Peyer's patch (tissue), 4 donors: ENCODE results near the gene TSGA10IP. TPM values are rescaled to one million over a fixed set of nuclear protein-coding genes. Genes with fewer than 3 reads are reported as not detected.

Experiments used
- DNase-seq, 3 donors: peaks; one replicate each; pipeline ENCODE4 v3.0.0-alpha.2; 2017 to 2019
- H3K27ac ChIP-seq, 4 donors: fragments of 200-600 bp; sonication (generic); one replicate each; pipeline ENCODE4 v1.5.1; 2016 to 2019
- H3K27me3 ChIP-seq, 2 donors: fragments of 200-600 bp; sonication (generic); one replicate each; pipeline ENCODE4 v1.5.1; 2019
- H3K36me3 ChIP-seq, 3 donors: fragments of 200-600 bp; sonication (generic); one replicate each; pipeline ENCODE4 v1.5.1; 2016 to 2019
- H3K4me1 ChIP-seq, 4 donors: fragments of 200-600 bp; sonication (generic); one replicate each; pipeline ENCODE4 v1.5.1; 2016 to 2019
- H3K4me3 ChIP-seq, 4 donors: fragments of 200-600 bp; sonication (generic); 1 replicate in 3 of 4; 2 replicates in 1 of 4; pipeline ENCODE4 v1.5.1; 2016 to 2019; ENCODE audit warnings: mild to moderate bottlenecking in 1 of 4
- H3K9me3 ChIP-seq, 4 donors: fragments of 200-600 bp; sonication (generic); one replicate each; pipeline ENCODE4 v1.5.1; 2016 to 2019; ENCODE audit warnings: mild to moderate bottlenecking in 1 of 4
- CTCF ChIP-seq, 6 experiments: fragments of 450-650 bp in 4 of 6; fragments of 200-600 bp in 2 of 6; sonication (generic) in 1 of 6; IDR thresholded peaks; one replicate each; pipeline ENCODE4 v1.5.1; 2017 to 2019; ENCODE audit warnings: antibody characterized with exemption in 6 of 6, mild to moderate bottlenecking in 3 of 6, moderate library complexity in 1 of 6
- POLR2A ChIP-seq, 2 donors: fragments of 450-650 bp; IDR thresholded peaks; one replicate each; pipeline ENCODE4 v1.5.1; 2017; ENCODE audit warnings: antibody characterized with exemption in 2 of 2, mild to moderate bottlenecking in 2 of 2, moderate library complexity in 2 of 2
- total RNA-seq, 4 donors: library from RNA; depleted of rRNA; stranded (reverse); fragments of >200 nt; gene quantifications; one replicate each; pipeline ENCODE4 v1.1.0, GENCODE V29; 2016

The TSGA10IP gene
- total RNA-seq, 4 donors from 2014 or later, result not detected

GRCh38 chr11:65988791-65989592 is 43.7 kb downstream of the TSGA10IP start:
- Histone ChIP-seq H3K27ac (no peak overlapping the region), H3K27me3 (no peaks in the 10 kb centered on the region), H3K9me3 (no peaks in the 10 kb centered on the region), H3K4me3 (no peak overlapping the region), H3K4me1 (no peaks in the 10 kb centered on the region), H3K36me3 (no peaks in the 10 kb centered on the region)
- TF ChIP-seq POLR2A (IDR thresholded peaks at IDR 0.05) (no peak), CTCF (IDR thresholded peaks at IDR 0.05) (peak; percentile 81 to 100 (median 98))
- DNase-seq, result peak; percentile 78 to 97 (median 93)

GRCh38 chr11:65992056-65992455 is 46.8 kb downstream of the TSGA10IP start:
- H3K4me1 ChIP-seq, result no peaks in the 10 kb centered on the region
- no peak overlapping the region for H3K4me3 ChIP-seq
- H3K9me3 ChIP-seq, result no peaks in the 10 kb centered on the region
- no peak overlapping the region for H3K27ac ChIP-seq
- TF ChIP-seq POLR2A (IDR thresholded peaks at IDR 0.05), result no peak
- no peak for TF ChIP-seq CTCF (IDR thresholded peaks at IDR 0.05)
- H3K27me3 ChIP-seq, result no peaks in the 10 kb centered on the region
- no peak for DNase-seq
- H3K36me3 ChIP-seq, result peaks cover 0 to 4% (median 0%) of the 10 kb centered on the region in 3 donors

GRCh38 chr11:65997286-65997685 is 52.0 kb downstream of the TSGA10IP start:
- TF ChIP-seq CTCF (IDR thresholded peaks at IDR 0.05) (no peak), POLR2A (IDR thresholded peaks at IDR 0.05) (no peak)
- Histone ChIP-seq H3K4me3 (no peak overlapping the region), H3K9me3 (no peaks in the 10 kb centered on the region), H3K27ac (no peak overlapping the region), H3K27me3 (no peaks in the 10 kb centered on the region), H3K4me1 (peaks cover 0 to 16% (median 0%) of the 10 kb centered on the region in 4 donors), H3K36me3 (peaks cover 0 to 37% (median 0%) of the 10 kb centered on the region in 3 donors)
- DNase-seq, result no peak

- peaks cover 0 to 22% (median 4%) of the 10 kb centered on the region in 4 donors for H3K4me1 ChIP-seq
- no peaks in the 10 kb centered on the region for H3K27me3 ChIP-seq
- H3K36me3 ChIP-seq, result peaks cover 0 to 45% (median 0%) of the 10 kb centered on the region in 3 donors
- TF ChIP-seq POLR2A (IDR thresholded peaks at IDR 0.05) (peak; percentile 30 to 64), CTCF (IDR thresholded peaks at IDR 0.05) (peak in 1 of 6 experiments; percentile 13)
- DNase-seq, result peak; percentile 88 to 97 (median 92)
- H3K9me3 ChIP-seq, result no peaks in the 10 kb centered on the region
- peak within 1 kb of the TSS; percentile 86 to 99 (median 94) for H3K27ac ChIP-seq
- H3K4me3 ChIP-seq, result peak within 1 kb of the TSS; percentile 75 to 90 (median 78)
These were observed 56.8 kb downstream of the TSGA10IP start, which contains the start of the genes BANF1 and EIF1AD for GRCh38 chr11:66001942-66002647. TSS of gene BANF1 (plus strand) at chr11:66002503. CDS start at chr11:66003251, 748 bp downstream. TSS of gene EIF1AD (minus strand) at chr11:66002157. CDS start at chr11:66000389, 1,768 bp downstream.

- H3K4me3 ChIP-seq, result peak overlapping the region; percentile 75 to 90 (median 78)
- TF ChIP-seq POLR2A (IDR thresholded peaks at IDR 0.05) (no peak), CTCF (IDR thresholded peaks at IDR 0.05) (no peak)
- H3K4me1 ChIP-seq, result peaks cover 0 to 22% (median 4%) of the 10 kb centered on the region in 4 donors
- H3K9me3 ChIP-seq, result no peaks in the 10 kb centered on the region
- peak in 1 of 3 donors; percentile 85 for DNase-seq
- peak overlapping the region; percentile 86 to 99 (median 94) for H3K27ac ChIP-seq
- peaks cover 0 to 38% (median 0%) of the 10 kb centered on the region in 3 donors for H3K36me3 ChIP-seq
- no peaks in the 10 kb centered on the region for H3K27me3 ChIP-seq
These were observed 57.5 kb downstream of the TSGA10IP start for GRCh38 chr11:66002648-66003225.
